Measurements from ENCODE around the gene IDH3B. TPM values are rescaled to one million over a fixed set of nuclear protein-coding genes. Genes with fewer than 3 reads are reported as not detected.
"Not testable (repeated sequence)": the region's sequence is repeated elsewhere in the genome, so short reads cannot be mapped to it uniquely, and the experiment has no call there.

The IDH3B gene
- total and polyA plus RNA-seq, 4 donors: 51.4 to 104 (median 59.2) TPM

DNA sequence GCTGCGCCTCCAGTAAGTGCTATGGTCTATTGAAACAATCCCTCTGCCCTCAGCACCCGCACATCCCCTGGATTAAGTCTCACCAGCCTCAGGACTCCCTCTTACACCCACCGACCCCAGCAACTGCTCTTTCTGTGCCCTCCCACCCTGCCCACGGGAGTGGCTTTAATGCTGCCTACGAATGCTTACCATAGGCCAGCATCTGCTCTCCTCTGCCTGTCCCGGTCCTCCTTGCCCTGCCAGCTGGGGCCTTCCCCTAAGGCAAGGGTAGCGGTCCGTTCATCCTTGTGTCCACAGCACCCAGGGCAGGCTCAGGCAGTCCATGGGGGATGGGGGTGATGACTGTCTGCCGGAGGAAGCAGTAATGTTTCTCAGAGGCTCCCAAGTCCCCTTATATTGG is 32.6 kb upstream of the IDH3B start:
- Histone ChIP-seq H3K27ac (ENCODE audit: low read depth in 1 of 2, low read length in 2 of 2) (no peak overlapping the region), H3K4me1 (ENCODE audit: control insufficient read depth in 1 of 2, insufficient read depth in 2 of 2, low read length in 2 of 2) (no peaks in the 10 kb centered on the region), H3K4me3 (ENCODE audit: low read length in 2 of 2) (no peak overlapping the region), H3K27me3 (ENCODE audit: control insufficient read depth in 1 of 2, insufficient read depth in 2 of 2, low read length in 1 of 2) (no peaks in the 10 kb centered on the region), H3K9me3 (ENCODE audit: control insufficient read depth, low read length) (no peaks in the 10 kb centered on the region), H3K36me3 (ENCODE audit: control insufficient read depth in 1 of 2, insufficient read depth in 2 of 2, low read length in 1 of 2) (no peaks in the 10 kb centered on the region)
- intact Hi-C loops (cut with DNase I): no loop called here
- DNase-seq (peak in 1 of 2 donors; percentile 20), ATAC-seq (ENCODE audit: low FRiP score) (no peak)
- WGBS, 2 donors: 96 to 98% methylated on average over 9 of the region's 9 CpGs

DNA sequence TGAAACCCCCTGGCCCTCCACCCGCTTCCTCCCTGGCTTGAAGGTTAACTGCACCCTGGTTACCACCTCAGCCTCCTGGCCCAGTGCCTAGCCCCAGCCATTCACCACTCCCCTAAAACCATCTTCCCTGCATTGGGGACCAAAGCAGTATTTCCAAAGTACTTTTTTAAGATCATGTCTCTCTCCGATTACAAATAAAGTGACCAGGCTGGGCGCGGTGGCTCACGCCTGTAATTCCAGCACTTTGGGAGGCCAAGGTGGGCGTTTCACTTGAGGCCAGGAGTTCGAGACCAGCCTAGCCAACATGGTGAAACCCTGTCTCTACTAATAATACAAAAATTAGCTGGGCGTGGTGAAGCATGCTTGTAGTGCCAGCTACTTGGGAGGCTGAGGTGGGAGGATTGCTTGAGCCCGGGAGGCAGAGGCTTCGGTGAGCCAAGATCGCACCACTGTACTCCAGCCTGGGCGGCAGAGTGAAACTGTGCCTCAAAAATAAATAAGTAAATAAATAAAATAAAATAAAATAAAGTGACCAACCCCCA is 32.0 kb upstream of the IDH3B start:
- H3K4me1 ChIP-seq (ENCODE audit: control insufficient read depth in 1 of 2, insufficient read depth in 2 of 2, low read length in 2 of 2); H3K36me3 ChIP-seq (ENCODE audit: control insufficient read depth in 1 of 2, insufficient read depth in 2 of 2, low read length in 1 of 2); H3K9me3 ChIP-seq (ENCODE audit: control insufficient read depth, low read length); intact Hi-C loops (cut with DNase I); ATAC-seq (ENCODE audit: low FRiP score); H3K27ac ChIP-seq (ENCODE audit: low read depth in 1 of 2, low read length in 2 of 2); H3K27me3 ChIP-seq (ENCODE audit: control insufficient read depth in 1 of 2, insufficient read depth in 2 of 2, low read length in 1 of 2); H3K4me3 ChIP-seq (ENCODE audit: low read length in 2 of 2): not testable (repeated sequence)
- peak in 1 of 2 donors; percentile 9 for DNase-seq
- WGBS, 2 donors: 97 to 100% methylated on average over 12 of the region's 12 CpGs

DNA sequence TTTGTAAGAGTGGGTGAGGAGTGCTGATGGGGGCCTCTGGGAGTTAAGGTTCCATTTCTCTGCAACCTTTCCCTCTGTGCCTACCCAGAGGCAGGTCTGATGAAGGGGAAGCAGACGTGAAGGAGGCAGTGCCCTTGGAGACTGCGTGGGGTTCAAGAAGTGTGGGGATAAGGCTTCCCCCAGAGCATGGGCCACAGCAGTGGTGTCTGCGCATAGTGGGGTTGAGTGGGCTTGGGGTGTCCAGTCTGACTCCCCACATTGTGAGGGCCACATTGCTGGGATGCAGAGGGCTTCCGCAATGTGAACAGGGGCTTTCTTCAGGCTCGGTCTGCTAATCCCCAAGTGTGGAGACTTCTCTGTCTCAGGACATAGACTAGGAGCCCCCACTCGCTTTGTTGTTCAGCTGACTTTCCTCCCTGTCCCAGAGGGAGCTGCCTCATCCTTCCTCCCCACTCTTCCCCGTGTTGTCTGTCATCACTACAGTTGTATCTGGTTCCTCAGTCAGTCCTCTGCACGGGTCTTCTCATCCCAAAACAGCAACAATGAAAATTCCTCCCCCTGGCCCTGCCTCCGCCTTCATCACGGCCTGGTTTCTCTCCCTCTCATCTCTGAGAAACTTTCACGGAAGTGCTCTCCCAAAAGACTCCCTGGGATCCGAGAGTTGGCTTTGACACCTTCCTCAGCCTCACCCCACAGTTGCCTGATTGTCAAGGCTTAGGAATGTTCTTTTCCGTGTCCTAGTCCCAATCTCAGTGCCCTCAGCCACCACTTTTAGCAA is 31.4 kb upstream of the IDH3B start:
- intact Hi-C loops (cut with DNase I): no loop called here
- 86 to 93% methylated on average over 13 of the region's 13 CpGs for WGBS, 2 donors
- no peak for ATAC-seq (ENCODE audit: low FRiP score)

DNA sequence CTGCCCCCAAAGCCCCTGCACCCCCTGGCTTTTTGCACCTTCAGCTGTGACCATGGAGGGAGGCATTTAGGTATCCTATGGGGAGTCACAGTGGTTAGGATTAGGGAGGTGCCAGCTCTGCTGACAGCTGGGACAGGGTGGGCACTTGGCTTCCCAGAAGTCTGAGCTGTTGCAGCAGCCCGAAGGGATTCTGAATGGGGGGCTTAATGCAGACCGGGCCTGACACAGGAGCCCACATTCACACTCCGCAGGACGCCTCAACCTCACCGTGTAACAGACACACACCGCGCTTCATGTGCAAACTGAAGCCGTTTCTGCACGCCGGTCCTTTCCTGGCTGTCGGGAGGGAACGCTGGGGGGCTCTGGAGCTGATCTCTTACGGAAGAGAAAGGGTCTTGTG is 30.5 kb upstream of the IDH3B start:
- H3K36me3 ChIP-seq (ENCODE audit: control insufficient read depth in 1 of 2, insufficient read depth in 2 of 2, low read length in 1 of 2): no peaks in the 10 kb centered on the region
- peak in 1 of 2 donors; percentile 71 for DNase-seq
- 79 to 85% methylated on average over 13 of the region's 13 CpGs for WGBS, 2 donors
- intact Hi-C loops (cut with DNase I): loop anchor here in 1 of 2 donors (5.0 kb wide), 1 partner anchor 158 kb away; no protein-coding TSS in a partner anchor
- no peaks in the 10 kb centered on the region for H3K9me3 ChIP-seq (ENCODE audit: control insufficient read depth, low read length)
- no peak overlapping the region for H3K4me3 ChIP-seq (ENCODE audit: low read length in 2 of 2)
- no peak overlapping the region for H3K27ac ChIP-seq (ENCODE audit: low read depth in 1 of 2, low read length in 2 of 2)
- no peak for ATAC-seq (ENCODE audit: low FRiP score)
- no peaks in the 10 kb centered on the region for H3K4me1 ChIP-seq (ENCODE audit: control insufficient read depth in 1 of 2, insufficient read depth in 2 of 2, low read length in 2 of 2)
- H3K27me3 ChIP-seq (ENCODE audit: control insufficient read depth in 1 of 2, insufficient read depth in 2 of 2, low read length in 1 of 2): no peaks in the 10 kb centered on the region

More for the DNA sequence above, 31.4 kb upstream of the IDH3B start:
- DNase-seq: peak in 1 of 2 donors; percentile 59
- no peak overlapping the region for H3K4me3 ChIP-seq (ENCODE audit: low read length in 2 of 2)
- H3K36me3 ChIP-seq (ENCODE audit: control insufficient read depth in 1 of 2, insufficient read depth in 2 of 2, low read length in 1 of 2): no peaks in the 10 kb centered on the region
- H3K4me1 ChIP-seq (ENCODE audit: control insufficient read depth in 1 of 2, insufficient read depth in 2 of 2, low read length in 2 of 2): no peaks in the 10 kb centered on the region
- no peak overlapping the region for H3K27ac ChIP-seq (ENCODE audit: low read depth in 1 of 2, low read length in 2 of 2)
- H3K27me3 ChIP-seq (ENCODE audit: control insufficient read depth in 1 of 2, insufficient read depth in 2 of 2, low read length in 1 of 2): no peaks in the 10 kb centered on the region
- H3K9me3 ChIP-seq (ENCODE audit: control insufficient read depth, low read length): no peaks in the 10 kb centered on the region

DNA sequence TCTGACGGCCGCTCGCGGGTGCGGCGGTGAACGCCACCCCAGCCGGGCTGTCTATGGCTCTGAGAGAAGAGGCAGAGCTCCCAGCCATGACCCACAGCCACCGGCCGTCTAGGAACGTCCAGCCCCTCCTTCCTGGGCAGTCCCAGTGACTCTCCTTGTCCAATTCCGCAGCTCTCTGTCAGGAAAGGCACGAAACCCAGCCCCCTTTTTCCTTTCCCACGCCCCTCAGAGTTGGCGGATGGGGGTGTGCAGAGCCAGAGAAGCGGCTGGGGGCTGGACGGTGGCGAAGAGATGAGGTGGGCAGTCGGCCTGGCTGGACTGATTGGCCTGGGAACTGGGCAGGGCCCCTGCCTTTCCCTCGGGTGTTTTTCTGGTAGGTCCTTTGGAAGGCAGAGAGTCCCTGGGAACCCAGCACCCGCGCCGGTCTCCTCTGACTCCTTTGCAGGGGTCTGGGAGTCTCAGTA is 30.0 kb upstream of the IDH3B start:
- 29 to 34% methylated on average over 23 of the region's 23 CpGs for WGBS, 2 donors
- DNase-seq (peak in 1 of 2 donors; percentile 63), ATAC-seq (ENCODE audit: low FRiP score) (no peak)
- Histone ChIP-seq H3K36me3 (ENCODE audit: control insufficient read depth in 1 of 2, insufficient read depth in 2 of 2, low read length in 1 of 2) (no peaks in the 10 kb centered on the region), H3K27ac (ENCODE audit: low read depth in 1 of 2, low read length in 2 of 2) (no peak overlapping the region), H3K27me3 (ENCODE audit: control insufficient read depth in 1 of 2, insufficient read depth in 2 of 2, low read length in 1 of 2) (no peaks in the 10 kb centered on the region), H3K9me3 (ENCODE audit: control insufficient read depth, low read length) (no peaks in the 10 kb centered on the region), H3K4me1 (ENCODE audit: control insufficient read depth in 1 of 2, insufficient read depth in 2 of 2, low read length in 2 of 2) (no peaks in the 10 kb centered on the region), H3K4me3 (ENCODE audit: low read length in 2 of 2) (no peak overlapping the region)
- intact Hi-C loops (cut with DNase I): loop anchor here in 1 of 2 donors (5.0 kb wide), 1 partner anchor 158 kb away; no protein-coding TSS in a partner anchor

DNA sequence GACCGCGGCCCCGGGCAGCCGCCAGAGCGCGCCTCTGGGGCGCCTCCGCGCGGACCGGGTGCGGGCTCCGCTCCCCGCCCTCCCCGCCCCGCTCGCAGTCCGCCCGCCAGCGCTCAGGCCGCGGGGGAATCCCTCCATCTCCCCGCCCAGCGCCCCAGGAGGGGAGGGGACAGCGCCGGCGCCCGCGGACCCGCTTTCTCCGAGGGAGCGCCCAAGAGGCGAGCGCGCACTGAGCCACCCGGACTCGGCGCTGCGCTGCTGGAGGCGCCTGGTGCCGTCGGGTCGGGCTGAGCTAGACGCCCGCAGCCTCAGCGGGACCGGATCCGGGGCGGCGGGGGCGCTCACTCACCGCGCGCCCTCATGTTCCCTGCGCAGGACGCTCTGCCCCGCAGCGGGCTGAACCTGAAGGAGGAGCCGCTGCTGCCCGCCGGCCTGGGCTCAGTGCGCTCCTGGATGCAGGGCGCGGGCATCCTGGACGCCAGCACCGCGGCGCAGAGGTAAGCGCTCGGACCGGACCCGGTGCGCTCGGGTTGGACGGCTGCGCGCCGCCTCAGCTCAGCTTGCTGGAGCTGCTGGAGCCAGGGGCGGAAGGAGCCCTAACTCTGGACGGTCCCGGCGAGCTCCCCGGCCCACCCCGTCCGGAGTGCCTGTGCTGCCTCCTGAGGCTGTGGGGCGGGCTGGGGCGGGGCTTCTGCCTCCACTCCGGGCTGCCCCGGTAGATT is 29.4 kb upstream of the IDH3B start:
- DNase-seq (peak in 1 of 2 donors; percentile 84), ATAC-seq (ENCODE audit: low FRiP score) (peak; percentile 49)
- Histone ChIP-seq H3K27me3 (ENCODE audit: control insufficient read depth in 1 of 2, insufficient read depth in 2 of 2, low read length in 1 of 2) (no peaks in the 10 kb centered on the region), H3K9me3 (ENCODE audit: control insufficient read depth, low read length) (no peaks in the 10 kb centered on the region), H3K27ac (ENCODE audit: low read depth in 1 of 2, low read length in 2 of 2) (no peak overlapping the region), H3K4me1 (ENCODE audit: control insufficient read depth in 1 of 2, insufficient read depth in 2 of 2, low read length in 2 of 2) (no peaks in the 10 kb centered on the region), H3K36me3 (ENCODE audit: control insufficient read depth in 1 of 2, insufficient read depth in 2 of 2, low read length in 1 of 2) (no peaks in the 10 kb centered on the region), H3K4me3 (ENCODE audit: low read length in 2 of 2) (peak overlapping the region; percentile 68 to 81)
- intact Hi-C loops (cut with DNase I): loop anchor here in 1 of 2 donors (5.0 kb wide), 1 partner anchor 159 kb away; no protein-coding TSS in a partner anchor
- WGBS, 2 donors: 2 to 4% methylated on average over 72 to 89 of the region's 89 CpGs

DNA sequence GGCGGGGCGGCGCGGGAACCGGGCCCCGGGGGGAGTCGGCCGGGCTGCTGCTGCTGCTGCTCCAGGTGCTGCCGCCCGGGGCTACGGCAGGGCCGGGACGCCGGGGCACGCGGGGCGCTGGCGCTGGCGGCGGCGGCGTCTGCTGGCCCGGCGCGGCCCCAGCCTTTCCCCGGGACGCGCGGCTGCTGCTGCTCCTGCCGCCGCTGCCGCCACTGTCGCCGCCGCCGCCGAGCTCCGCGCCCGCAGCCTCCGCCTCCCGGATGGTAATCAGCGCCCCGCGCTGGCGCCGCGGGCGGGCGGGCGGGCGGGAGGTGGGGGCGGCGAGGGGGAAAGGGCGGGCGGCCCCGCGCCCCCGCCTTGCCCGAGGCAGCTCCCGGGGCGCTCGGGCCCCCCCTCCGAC is 28.9 kb upstream of the IDH3B start:
- Histone ChIP-seq H3K27me3 (ENCODE audit: control insufficient read depth in 1 of 2, insufficient read depth in 2 of 2, low read length in 1 of 2) (no peaks in the 10 kb centered on the region), H3K4me3 (ENCODE audit: low read length in 2 of 2) (peak overlapping the region; percentile 68 to 81), H3K36me3 (ENCODE audit: control insufficient read depth in 1 of 2, insufficient read depth in 2 of 2, low read length in 1 of 2) (no peaks in the 10 kb centered on the region), H3K4me1 (ENCODE audit: control insufficient read depth in 1 of 2, insufficient read depth in 2 of 2, low read length in 2 of 2) (no peaks in the 10 kb centered on the region), H3K27ac (ENCODE audit: low read depth in 1 of 2, low read length in 2 of 2) (peak overlapping the region in 1 of 2 donors; percentile 7), H3K9me3 (ENCODE audit: control insufficient read depth, low read length) (no peaks in the 10 kb centered on the region)
- intact Hi-C loops (cut with DNase I): loop anchor here in 1 of 2 donors (5.0 kb wide), 1 partner anchor 159 kb away; no protein-coding TSS in a partner anchor
- 0% methylated on average over 19 to 64 of the region's 64 CpGs for WGBS, 2 donors
- no peak for ATAC-seq (ENCODE audit: low FRiP score)
- peak in 1 of 2 donors; percentile 73 for DNase-seq

DNA sequence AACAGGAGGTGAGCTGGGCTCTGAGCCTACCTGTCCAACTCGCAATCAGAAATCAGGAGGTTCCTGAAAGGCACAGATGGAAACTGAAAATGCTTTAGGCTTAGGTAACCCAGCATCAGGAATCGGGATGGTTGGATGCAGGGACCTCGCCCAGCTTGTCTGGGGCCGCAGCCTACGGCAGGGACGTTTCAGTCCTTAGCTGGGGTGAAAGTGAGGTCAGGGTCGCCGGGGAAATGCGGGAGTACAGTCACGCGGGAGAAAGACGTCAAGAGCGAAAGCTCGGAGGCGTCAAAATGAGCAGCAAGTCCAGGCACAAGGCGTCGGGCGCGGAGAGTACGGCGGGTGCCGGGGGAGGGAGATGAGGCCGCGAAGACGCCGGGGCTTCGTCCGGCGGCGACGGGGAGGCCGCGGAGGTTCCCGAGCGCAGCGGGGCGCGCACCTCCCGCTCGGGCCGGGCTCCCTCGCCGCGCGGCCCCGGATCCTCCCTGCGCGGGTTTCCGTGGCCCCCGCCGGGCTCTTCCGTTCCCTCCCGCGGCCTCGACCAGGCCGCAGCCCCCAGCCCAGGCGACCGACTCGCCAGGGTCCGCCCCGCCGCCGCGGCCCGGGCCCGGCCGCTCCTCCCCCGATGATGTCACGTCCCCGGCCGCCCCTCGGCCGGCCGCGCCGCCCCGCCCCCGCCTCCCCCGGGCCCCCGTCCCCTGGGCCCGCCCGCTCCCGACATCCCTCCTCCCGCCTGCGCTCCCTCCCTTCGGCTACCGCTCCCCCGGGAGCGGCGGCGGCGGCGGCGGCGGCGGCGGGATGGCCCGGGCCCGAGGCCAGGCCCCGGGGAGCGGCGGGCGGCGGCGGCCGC is 28.2 kb upstream of the IDH3B start, which contains the start of gene EBF4:
EBF4 (plus strand) TSS at position 745 of the 850 bp plus-strand sequence. CDS start 866 bp downstream, outside the sequence.
- peak within 1 kb of the TSS; percentile 7 to 53 for H3K27ac ChIP-seq (ENCODE audit: low read depth in 1 of 2, low read length in 2 of 2)
- no peaks in the 10 kb centered on the region for H3K36me3 ChIP-seq (ENCODE audit: control insufficient read depth in 1 of 2, insufficient read depth in 2 of 2, low read length in 1 of 2)
- 3 to 5% methylated on average over 41 to 106 of the region's 106 CpGs for WGBS, 2 donors
- intact Hi-C loops (cut with DNase I): loop anchor here in 1 of 2 donors (5.0 kb wide), 1 partner anchor 160 kb away; no protein-coding TSS in a partner anchor
- no peaks in the 10 kb centered on the region for H3K9me3 ChIP-seq (ENCODE audit: control insufficient read depth, low read length)
- H3K4me3 ChIP-seq (ENCODE audit: low read length in 2 of 2): peak within 1 kb of the TSS; percentile 68 to 81
- DNase-seq (peak; percentile 57 to 88), ATAC-seq (ENCODE audit: low FRiP score) (peak; percentile 53)
- no peaks in the 10 kb centered on the region for H3K4me1 ChIP-seq (ENCODE audit: control insufficient read depth in 1 of 2, insufficient read depth in 2 of 2, low read length in 2 of 2)
- no peaks in the 10 kb centered on the region for H3K27me3 ChIP-seq (ENCODE audit: control insufficient read depth in 1 of 2, insufficient read depth in 2 of 2, low read length in 1 of 2)

All from aorta (tissue), 5 donors.